GM19438 (cell line): Measurements from ENCODE around the gene MYO1B.
A peak's percentile ranks its signal among the peaks of the same experiment; 100 is the strongest.

Experiments
- ATAC-seq: cut with Tn5 transposase; IDR thresholded peaks from one replicate; pipeline ENCODE4 v1.9.1; 2021; ENCODE audit warnings: low read depth; ENCODE audit not compliant: unreplicated experiment

The MYO1B gene

DNA sequence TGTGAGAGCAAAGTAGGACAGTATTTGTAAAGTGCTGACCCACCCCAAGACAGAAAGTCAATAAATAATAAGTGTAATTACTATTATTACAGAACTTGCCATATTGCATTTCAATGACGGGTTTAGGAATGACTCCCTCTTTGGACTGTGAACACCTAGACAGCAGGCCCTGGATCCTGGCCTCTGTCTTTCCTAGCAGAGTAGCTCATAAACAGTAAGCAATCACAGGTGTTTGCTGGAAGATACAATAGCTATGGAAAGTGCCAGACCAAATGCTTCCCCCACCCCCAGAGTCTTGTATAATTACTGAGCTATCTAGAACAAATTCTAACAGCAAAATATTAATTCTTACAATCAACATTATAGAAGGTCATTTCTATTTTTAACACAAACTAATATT is 20.1 kb upstream of the MYO1B start:
- ATAC-seq, result no peak

DNA sequence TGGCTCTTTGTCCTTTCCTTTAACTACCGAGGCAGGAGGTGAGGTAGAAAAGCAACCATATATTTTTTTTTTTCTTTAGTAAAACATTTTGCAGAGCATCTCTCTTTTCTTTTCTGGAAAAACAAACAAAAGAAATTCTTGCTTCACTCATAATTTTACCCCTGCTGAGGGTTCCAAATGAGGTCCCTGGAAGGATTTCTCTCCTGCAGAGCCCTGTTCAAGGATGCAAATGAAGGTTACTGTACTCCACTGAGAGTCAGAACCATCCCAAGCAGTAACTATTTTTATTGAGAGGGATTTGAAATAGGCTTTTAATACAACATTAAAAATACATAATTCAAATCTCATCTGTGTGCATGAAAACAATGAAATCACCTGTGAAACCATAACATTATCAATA is 19.5 kb upstream of the MYO1B start:
- ATAC-seq, result no peak

DNA sequence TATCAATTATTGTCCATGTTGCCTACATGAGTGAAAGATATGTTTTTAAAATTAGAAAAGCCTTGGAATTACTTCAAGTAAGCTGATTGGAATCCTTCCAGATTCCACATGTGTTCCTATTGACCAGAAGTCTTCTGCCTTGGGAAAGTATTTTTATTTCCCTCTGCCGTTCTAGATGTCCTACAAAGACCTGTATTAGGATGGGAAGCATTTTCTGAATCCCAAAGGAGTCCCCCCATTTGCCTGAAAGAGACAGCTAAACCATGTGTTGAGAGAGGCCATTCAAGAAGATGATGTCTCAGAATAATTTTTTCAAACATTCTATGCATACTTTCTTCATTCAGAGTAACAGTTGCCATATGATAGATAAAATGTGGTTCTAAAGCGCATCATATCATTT is 19.0 kb upstream of the MYO1B start:
- no peak for ATAC-seq

DNA sequence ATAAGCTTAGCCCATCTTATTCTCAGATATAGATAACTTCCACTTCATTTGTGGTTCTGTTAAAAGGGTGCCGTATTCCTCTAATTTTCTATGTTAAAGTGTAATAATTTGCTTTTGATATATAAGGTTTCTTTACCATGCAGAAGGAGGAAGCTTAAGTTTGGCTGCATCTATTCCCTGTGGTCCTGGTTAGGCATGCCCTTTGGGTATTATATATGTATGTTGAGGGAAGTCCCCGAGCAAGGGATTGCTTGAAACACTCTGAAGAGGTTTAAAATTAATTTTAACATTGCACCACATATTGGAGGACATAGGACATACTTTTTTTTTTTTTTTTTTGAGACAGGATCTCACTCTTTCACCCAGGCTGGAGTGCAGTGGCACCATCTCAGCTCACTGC is 16.9 kb upstream of the MYO1B start:
- no peak for ATAC-seq

DNA sequence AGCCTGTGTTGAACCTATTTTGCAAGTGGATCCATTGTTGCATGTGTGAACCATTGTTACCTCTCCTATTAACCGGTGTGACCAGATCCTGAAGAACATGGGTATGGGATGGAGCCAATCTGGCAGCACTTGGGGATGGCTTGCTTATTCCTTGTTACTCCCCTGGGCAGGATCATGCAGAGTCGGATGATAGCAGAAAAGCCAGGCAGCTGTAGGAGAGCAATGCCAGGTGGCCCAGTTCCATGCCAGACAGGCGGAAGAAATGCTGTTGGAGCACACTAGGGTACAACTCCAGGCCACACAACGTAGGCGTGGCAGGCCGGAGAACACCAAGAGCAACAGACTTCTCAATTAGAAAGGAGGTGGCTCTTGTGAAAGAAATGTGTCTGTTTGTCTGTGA is 16.3 kb upstream of the MYO1B start:
- no peak for ATAC-seq

DNA sequence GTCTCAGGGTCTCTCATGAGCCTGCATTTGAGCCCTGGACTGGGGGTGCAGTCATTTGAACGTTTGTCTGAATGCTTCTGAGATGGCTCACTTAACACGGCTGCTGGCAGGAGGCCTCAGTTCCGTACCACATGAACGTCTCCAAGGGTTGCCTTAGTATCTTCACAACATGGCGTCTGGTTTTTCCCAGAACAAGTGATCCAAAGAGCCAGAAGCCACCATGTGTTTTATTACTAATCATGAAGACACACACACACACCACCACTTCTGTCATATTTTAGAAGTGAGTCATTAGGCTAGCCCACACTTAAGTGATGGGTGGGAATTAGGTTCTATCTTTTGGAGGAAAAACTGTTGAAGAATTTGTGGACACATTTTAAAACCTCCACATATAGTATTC is 15.0 kb upstream of the MYO1B start:
- no peak for ATAC-seq

DNA sequence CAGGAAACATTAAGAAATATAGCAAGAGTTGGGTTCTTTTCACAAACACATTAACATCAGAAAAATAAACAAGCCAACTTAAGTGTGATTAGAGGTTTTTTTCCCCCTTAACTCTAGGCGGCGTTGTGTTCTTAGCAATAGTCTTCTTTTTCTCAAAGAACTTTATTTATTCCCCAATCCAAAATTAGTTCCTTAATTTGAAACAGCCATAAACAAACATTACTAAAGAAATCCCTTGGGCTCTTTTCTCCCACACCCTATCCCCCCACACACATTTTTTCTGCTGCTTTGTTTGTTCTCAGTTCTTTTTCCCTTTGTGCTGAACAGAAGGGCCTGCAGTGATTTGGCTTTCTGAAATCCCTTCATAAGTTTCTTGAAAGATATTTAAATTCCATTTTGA is 13.2 kb upstream of the MYO1B start:
- no peak for ATAC-seq

DNA sequence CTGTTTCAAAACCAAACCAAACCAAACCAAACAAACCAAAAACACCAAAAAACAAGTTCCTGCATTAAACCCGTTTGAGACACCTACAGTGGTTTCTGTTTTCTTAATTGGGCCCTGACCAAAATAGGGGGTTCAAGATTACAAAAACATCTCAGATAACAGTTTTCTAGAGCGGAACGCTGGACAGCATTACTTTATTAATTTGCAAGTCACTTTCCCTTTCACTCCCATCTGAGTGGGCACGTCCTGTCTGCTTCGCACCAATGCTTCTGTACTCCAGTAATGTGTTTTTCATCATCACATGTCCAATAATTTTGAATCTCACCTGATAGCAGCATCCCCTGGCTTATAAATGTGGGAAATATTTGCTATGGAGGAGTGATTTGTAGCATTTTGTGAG is 11.7 kb upstream of the MYO1B start:
- no peak for ATAC-seq

DNA sequence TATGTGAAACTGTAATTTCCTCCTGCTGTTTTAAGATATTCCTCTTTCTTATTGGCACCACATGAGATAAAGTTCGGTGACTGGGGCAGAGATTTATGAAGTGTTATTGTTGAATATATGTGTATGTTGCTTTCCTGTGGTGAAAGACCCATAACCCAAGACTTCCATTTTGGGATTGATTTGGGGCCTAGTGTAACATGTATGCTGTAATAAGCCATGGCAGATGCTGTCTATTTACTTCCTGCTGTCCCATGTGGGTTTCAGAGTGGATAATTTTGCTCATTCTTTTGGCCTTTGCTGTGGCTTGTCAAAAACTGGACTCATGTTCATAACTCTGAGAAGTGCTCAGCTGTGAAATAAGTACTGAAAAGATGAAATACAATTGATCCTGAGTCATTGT is 10.8 kb upstream of the MYO1B start:
- ATAC-seq, result no peak

DNA sequence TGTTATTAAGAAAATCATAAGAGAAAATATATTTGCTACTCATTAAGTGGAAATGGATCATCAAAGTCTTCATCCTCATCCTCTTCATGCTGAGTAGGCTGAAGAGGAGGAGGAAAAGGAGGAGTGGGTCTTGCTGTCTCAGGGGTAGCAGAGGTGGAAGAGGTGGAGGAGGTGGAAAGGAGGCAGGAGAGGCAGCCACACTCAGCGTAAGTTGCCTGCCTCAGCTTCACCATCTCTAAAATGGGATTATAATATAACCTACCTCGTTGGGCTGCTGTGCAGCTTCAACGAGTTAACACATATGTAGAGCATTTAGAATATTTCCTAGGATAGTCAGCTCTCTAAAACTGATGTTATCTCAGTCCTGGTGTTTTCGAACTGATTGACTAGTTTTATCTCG is 4.3 kb upstream of the MYO1B start:
- no peak for ATAC-seq

DNA sequence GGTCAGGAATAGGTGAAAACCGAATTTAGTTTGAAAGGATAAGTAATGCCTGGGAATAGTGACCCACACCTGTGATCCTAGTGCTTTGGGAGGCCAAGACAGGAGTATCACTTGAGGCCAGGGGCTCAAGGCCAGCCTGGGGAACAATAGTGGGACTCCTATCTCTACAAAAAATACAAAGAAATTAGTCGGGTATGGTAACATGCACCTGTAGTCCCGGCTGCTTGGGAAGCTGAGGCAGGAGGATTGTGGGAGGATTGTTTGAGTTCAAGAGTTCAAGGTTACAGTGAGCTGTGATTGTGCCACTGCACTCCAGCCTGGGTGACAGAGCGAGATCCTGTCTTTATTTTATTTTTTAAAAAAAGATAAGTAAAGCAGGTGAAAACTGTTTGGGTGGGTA is 3.8 kb upstream of the MYO1B start:
- ATAC-seq, result no peak

DNA sequence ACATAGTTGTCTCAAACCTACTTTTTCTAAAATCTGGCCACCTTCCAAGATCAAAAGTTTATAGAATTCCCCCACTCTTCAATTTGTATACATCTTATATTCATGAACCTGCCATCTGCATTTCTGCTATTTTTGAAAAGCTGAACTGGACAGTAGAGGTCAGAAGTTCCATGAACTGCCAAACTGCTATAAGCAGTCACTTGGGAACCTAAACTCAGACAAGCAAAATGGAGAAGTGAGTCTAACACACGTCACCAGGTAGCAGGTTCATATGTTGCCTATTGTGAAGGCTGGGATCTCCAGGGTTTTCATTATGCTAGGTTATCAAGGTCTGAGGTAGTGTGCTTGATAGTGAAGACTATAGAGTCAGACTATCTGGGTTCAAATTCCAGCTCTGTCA is 2.0 kb upstream of the MYO1B start:
- ATAC-seq, result no peak

DNA sequence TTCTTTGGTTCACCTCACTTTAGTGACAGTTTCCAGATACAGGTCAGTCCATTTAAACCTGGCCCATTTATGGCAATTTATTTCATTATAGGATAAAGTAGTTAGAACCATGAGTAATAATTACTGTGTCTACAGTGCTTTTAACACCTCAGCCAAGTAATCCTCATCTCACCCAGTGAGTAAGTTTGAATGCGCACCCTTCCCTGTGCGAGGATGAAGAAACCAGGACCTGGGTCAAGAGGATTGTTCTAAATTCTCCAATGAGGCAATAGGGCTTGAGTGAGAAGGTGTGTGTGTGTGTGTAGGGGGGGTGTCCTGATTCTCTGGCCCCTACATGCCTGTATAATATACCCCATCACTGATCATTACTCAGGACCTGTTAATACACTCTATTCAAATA is 854 bp upstream of the MYO1B start:
- no peak for ATAC-seq

DNA sequence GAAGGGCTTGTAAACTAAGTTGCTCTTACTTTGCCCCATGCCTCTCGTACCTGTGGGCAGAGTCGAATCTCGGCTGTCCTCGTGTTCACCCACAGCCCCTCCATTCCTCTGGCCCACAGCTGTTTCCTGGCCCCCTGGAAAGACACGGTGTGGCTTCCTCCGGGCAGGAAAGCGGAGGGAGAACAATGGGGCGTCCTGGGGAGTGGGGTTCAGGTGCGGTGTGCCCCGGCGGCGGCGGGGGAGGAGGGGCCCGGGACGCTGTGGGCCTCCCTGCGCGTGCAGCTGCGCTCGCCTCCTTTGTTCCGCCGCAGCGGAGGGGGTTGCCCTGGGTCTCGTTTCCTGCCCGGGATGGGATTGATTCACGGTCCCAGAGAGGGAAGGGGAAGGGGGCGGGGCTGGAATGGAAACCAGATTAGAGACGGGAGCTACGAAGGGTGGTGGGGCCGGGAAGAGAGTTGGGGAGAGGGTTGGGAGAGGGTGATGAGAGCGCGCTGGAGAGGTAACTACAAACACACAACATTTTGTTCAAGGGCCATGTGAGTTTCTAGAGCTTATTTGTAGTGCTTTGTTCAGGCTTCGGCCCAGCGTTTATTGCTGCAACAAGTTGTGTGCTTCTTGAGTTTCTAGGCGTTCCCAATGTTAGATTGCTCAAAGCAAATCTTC is 796 bp downstream of the MYO1B start:
- peak; percentile 33 for ATAC-seq

DNA sequence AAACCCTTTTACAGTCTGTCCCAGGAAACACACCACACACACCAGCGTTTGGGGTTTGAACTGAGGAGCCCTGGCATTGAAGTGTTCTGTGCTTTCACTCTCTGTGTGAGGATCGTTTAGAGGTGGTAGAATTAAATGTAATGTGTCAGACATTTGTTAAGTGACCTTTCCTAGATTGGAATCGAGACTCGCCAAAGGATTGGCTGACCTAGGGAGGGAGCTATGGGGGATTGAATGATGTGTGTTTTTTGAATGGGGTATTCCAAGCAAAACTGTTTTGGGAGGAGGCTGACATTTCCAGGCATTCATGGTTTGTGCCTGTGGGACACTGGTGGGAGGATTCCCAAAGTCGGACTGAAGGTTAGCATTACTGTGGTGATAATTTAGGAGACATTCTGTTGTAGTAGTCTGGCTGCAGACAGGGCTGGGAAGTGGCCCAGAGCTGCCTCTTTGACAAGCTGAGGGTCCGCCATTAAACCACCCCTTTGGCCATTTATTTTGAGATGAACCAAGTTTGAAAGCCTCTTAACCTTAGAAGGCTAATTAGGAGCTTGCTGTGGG is 1.7 kb downstream of the MYO1B start:
- no peak for ATAC-seq

DNA sequence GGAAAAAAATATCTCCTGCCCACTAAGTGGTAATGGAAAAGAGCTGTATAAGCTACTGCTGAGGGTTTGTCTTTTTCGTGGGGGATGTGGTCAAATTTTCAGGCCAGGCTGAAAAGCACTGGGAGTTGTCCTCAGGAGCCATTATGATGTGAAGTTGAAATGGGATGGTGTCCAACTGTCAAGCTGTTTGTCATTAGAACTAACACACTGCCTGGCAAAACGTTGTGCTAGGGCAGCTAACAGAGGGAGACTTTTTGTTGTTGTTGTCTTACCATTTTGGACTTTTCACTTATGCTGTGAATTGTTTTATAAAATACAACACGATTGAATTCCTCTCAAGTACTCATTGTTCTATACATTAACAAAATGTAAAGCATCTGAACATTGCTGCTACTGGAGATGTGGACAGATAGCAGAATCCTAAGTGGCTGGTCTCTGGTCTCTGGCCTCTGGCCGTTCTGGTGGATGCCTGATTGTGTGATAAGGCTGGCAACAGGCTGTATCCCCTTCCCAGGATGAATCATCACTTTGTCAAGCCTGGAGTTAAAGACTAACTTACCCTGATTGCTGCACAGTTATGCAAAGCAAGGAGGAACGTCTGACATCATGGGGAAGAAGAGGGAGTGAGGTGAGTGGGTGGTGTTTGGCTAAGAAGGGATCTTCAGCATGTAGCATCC is 2.3 kb downstream of the MYO1B start:
- ATAC-seq, result peak; percentile 45

DNA sequence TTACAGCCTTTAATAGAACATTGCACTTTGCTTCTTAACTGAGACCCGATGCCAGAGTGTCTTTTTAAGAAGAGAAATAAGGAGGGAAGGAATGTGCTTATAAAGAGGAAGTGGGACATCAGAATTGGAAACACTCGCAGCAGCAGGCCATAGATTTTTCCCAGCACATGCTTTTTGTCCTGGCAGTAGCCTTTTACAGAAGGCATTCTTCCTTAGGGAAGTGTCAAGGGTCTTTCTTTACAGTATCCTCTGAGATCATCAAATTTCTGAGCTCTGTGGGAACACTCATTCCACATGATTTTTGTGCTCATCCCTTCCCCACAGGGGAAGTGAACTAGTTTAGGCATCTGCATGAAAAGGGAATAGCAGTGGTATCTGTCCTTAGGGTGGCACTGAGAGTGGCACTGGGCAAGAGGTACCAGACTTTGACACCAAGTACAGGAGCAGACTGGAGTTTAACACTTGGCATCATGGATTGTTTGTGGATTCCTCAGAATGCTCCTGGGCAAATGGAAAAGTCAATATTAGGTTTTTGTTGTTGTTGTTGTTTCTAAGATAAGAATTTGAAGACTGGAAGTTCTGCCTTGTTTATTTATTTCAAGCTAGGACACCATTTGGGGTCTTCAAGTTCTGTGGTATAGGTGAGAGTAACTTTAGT is 4.1 kb downstream of the MYO1B start:
- no peak for ATAC-seq

DNA sequence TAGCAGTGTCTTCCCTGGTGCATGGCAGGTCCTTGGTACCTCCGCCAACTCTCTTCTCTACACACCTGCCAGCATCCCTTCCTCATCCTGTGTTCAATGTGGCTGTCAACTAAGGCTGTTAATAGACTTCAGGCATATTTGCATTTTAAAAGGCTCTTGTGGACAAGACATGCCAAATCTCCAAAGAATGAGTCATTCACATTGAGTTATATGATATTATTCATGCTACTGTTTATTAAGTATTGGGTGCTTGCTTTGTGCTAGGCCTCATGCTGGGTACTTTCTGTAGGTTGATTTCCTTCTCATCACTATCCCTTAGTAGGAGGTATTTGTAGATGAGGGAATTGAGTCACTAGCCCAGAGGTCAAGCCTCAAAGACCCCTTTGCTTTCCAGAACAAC is 5.2 kb downstream of the MYO1B start:
- no peak for ATAC-seq

DNA sequence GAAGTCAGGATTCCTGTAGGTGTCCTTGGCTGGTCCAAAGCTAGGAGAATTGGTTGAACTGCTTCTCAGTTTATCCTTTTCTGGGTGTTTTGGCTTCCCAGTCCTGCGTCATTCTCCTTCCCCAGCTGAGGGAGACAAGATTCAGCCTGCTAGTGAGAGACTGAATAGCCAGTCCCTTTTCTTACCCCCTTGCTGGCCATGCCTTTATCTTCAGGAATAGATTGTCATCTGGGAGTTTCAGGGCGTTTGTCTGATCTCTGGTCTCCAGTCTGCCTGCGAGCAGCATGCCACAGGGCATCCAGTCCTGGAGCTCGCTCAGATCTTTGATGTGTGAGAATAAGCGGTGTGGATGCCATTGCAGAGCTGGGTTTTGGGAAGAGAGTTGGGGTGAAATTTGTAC is 5.8 kb downstream of the MYO1B start:
- ATAC-seq, result no peak

DNA sequence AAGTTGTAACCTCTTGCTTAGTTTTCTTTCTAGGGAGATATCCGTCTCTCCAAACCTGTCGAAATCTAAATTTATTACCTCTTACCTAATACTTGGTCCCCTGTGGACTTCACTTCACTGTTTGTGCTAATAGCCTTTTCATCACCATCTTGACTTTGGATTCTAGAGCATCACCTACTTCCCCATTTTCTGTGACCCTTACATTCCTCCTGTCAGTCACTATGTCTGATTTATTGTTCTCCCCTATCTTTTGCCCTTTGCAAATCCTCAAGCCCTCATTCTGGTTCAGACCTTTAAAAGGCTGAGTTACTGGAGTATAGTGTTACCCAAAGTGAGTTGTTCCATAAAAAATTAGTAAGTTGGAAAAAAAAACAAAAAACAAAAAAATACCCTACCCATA is 7.5 kb downstream of the MYO1B start:
- ATAC-seq, result no peak

DNA sequence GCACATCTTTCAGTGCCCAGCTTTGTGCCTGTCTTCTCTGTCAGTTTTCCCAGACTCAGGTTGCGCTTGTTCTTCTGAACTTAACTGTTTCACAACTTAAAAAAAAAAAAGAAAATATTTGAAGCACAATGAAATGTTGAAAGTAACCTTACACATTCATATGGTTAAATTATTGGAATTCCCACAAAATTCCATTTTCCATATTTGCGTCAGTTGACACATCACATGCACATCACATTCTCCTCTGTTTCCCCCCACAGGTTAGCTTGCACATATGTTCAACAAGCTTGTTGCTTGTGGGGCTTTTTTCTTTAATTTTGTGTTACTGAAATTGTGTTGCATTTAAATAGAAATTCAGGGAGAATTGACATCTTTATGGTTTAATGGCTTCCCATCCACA is 8.3 kb downstream of the MYO1B start:
- ATAC-seq, result no peak

DNA sequence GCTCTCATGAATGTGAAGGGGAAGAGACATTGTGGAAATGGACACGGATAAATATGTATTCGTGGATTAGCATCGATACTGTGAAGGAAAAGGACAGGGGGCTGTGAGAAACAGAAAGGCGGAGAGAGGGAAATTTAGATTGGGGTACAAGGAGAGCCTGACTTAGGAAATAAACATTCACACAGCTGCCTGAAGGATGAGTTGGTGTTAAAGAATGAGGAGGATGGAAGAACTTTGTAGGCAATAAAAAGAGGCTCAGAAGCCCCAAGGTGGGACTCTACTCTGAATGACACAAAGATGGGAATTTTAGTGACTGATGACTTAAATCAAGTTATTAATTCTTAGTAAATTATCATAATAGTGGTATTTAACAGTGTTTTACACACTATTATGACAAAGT is 10.1 kb downstream of the MYO1B start:
- no peak for ATAC-seq
